H1 (cell line): Measurements from ENCODE around the gene FAM131C. TPM values are rescaled to one million over a fixed set of nuclear protein-coding genes. Genes with fewer than 3 reads are reported as not detected.

Experiments used
- CTCF ChIA-PET: fragments of 300-600 bp; sonication (Branson Sonifier 250); formaldehyde crosslinking; loops from one replicate; lab custom pipeline; 2021; ENCODE audit not compliant: partially characterized antibody; lab: Charles Lee
- POLR2A ChIA-PET: fragments of 300-600 bp; sonication (Branson Sonifier 250); formaldehyde crosslinking; loops from one replicate; lab custom pipeline; 2021; ENCODE audit warnings: inconsistent platforms; ENCODE audit not compliant: partially characterized antibody; lab: Charles Lee
- DNase-seq, 2 experiments: peaks; one replicate each; pipeline versions ENCODE4 v3.0.0 to v3.0.0-alpha.2; 2010 to 2022; ENCODE audit warnings: low spot score in 2 of 2, low read depth in 1 of 2, mixed read lengths in 1 of 2
- FAIRE-seq: peaks from 2 replicates; lab custom pipeline; 2011; peaks lifted over from hg19 to GRCh38; lab: Jason Lieb, UNC
- H2AFZ ChIP-seq: 2 replicates; pipeline ENCODE4 v1.8.1; 2012; ENCODE audit warnings: low read length, inconsistent platforms
- H2AK5ac ChIP-seq: 2 replicates; pipeline ENCODE4 v1.6.1; 2013; ENCODE audit warnings: low read depth, low read length
- H2BK120ac ChIP-seq: replicated peaks from 2 replicates; pipeline ENCODE3; 2013; ENCODE audit warnings: low read depth, low read length, inconsistent platforms
- H2BK12ac ChIP-seq: 2 replicates; pipeline ENCODE4 v1.6.1; 2013; ENCODE audit warnings: low read depth, low read length
- H2BK15ac ChIP-seq: 2 replicates; pipeline ENCODE4 v1.6.1; 2013; ENCODE audit warnings: low read length
- H2BK20ac ChIP-seq: 2 replicates; pipeline ENCODE4 v1.6.1; 2013; ENCODE audit warnings: low read length
- H2BK5ac ChIP-seq: 2 replicates; pipeline ENCODE4 v1.6.1; 2013; ENCODE audit warnings: low read depth, low read length
- H3K14ac ChIP-seq: 2 replicates; pipeline ENCODE4 v1.6.1; 2013; ENCODE audit warnings: inconsistent platforms; ENCODE audit not compliant: insufficient read length
- H3K18ac ChIP-seq: 2 replicates; pipeline ENCODE4 v1.6.1; 2013; ENCODE audit warnings: low read length; ENCODE audit errors: extremely low read depth
- H3K23ac ChIP-seq: 2 replicates; pipeline ENCODE4 v1.6.1; 2013; ENCODE audit warnings: inconsistent platforms; ENCODE audit not compliant: insufficient read length
- H3K23me2 ChIP-seq: 2 replicates; pipeline ENCODE4 v1.6.1; 2013; ENCODE audit warnings: low read depth, low read length
- H3K27ac ChIP-seq: 2 replicates; pipeline ENCODE4 v1.6.1; 2011; ENCODE audit warnings: low read depth, low read length, inconsistent platforms
- H3K27me3 ChIP-seq, 4 experiments: replicated peaks in 1 of 4; 1 replicate in 1 of 4; 2 replicates in 3 of 4; pipeline versions ENCODE4 v1.6.1 to v1.8.1; 2011 to 2013; ENCODE audit warnings: low read length in 3 of 4, mild to moderate bottlenecking in 3 of 4, inconsistent platforms in 2 of 4, mixed read lengths in 2 of 4, moderate library complexity in 1 of 4; ENCODE audit not compliant: control insufficient read depth in 3 of 4, insufficient read depth in 3 of 4; ENCODE audit errors: extremely low read depth in 1 of 4
- H3K36me3 ChIP-seq, 4 experiments: 2 replicates each; pipeline versions ENCODE4 v1.6.1 to v1.8.1; 2011 to 2013; ENCODE audit warnings: mild to moderate bottlenecking in 4 of 4, low read length in 3 of 4, moderate library complexity in 2 of 4, control low read depth in 1 of 4, inconsistent platforms in 1 of 4; ENCODE audit not compliant: insufficient read depth in 4 of 4, control insufficient read depth in 2 of 4
- H3K4ac ChIP-seq: replicated peaks from 2 replicates; pipeline ENCODE3; 2013; ENCODE audit warnings: low read length, low read depth, mixed read lengths, inconsistent platforms; ENCODE audit not compliant: insufficient read length
- H3K4me1 ChIP-seq, 4 experiments: replicated peaks in 1 of 4; 1 replicate in 1 of 4; 2 replicates in 3 of 4; pipeline versions ENCODE4 v1.6.1 to v1.8.1; 2011 to 2013; ENCODE audit warnings: low read length in 3 of 4, inconsistent platforms in 2 of 4, mixed read lengths in 1 of 4; ENCODE audit not compliant: insufficient read depth in 4 of 4, control insufficient read depth in 3 of 4
- H3K4me2 ChIP-seq, 2 experiments: 2 replicates each; pipeline versions ENCODE4 v1.6.1 to v1.8.1; 2011 to 2013; ENCODE audit warnings: low read depth in 2 of 2, low read length in 2 of 2, control low read depth in 1 of 2, inconsistent platforms in 1 of 2, mild to moderate bottlenecking in 1 of 2; ENCODE audit not compliant: insufficient read depth in 1 of 2
- H3K4me3 ChIP-seq, 4 experiments: fragments of 200-600, 300-600 bp in 1 of 4; sonication (generic), shearing (Covaris generic), sonication (Bioruptor Twin) in 1 of 4; 2 replicates each; pipeline versions ENCODE4 v1.5.1 to v1.8.1; 2011 to 2016; ENCODE audit warnings: low read length in 4 of 4, low read depth in 3 of 4, control low read depth in 2 of 4, inconsistent platforms in 2 of 4, mild to moderate bottlenecking in 2 of 4, mixed read lengths in 1 of 4, moderate library complexity in 1 of 4; ENCODE audit not compliant: insufficient read depth in 2 of 4; ENCODE audit errors: extremely low read depth in 1 of 4
- H3K56ac ChIP-seq: replicated peaks from 2 replicates; pipeline ENCODE3; 2013; ENCODE audit warnings: low read depth, mild to moderate bottlenecking, mixed read lengths, low read length, inconsistent platforms; ENCODE audit not compliant: insufficient read length
- H3K79me1 ChIP-seq: 2 replicates; pipeline ENCODE4 v1.6.1; 2013; ENCODE audit warnings: low read depth, low read length, control low read depth
- H3K79me2 ChIP-seq, 2 experiments: 2 replicates each; pipeline versions ENCODE4 v1.6.1 to v1.8.1; 2012 to 2013; ENCODE audit warnings: low read length in 2 of 2, mild to moderate bottlenecking in 2 of 2, inconsistent platforms in 1 of 2; ENCODE audit not compliant: insufficient read depth in 2 of 2, control insufficient read depth in 1 of 2
- H3K9ac ChIP-seq, 4 experiments: replicated peaks in 1 of 4; 1 replicate in 1 of 4; 2 replicates in 3 of 4; pipeline versions ENCODE4 v1.6.1 to v1.8.1; 2011 to 2013; ENCODE audit warnings: low read depth in 3 of 4, low read length in 3 of 4, control low read depth in 2 of 4, mild to moderate bottlenecking in 2 of 4, moderate library complexity in 2 of 4, inconsistent platforms in 1 of 4; ENCODE audit errors: extremely low read depth in 1 of 4
- H3K9me3 ChIP-seq, 2 experiments: 2 replicates each; pipeline versions ENCODE4 v1.6.1 to v1.8.1; 2012 to 2013; ENCODE audit warnings: mild to moderate bottlenecking in 2 of 2, moderate library complexity in 2 of 2, control low read depth in 1 of 2, inconsistent platforms in 1 of 2, low read depth in 1 of 2, low read length in 1 of 2, mixed read lengths in 1 of 2; ENCODE audit not compliant: insufficient read depth in 2 of 2
- H4K20me1 ChIP-seq, 2 experiments: replicated peaks in 1 of 2; 2 replicates each; pipeline versions ENCODE3 to v1.8.1; 2011 to 2013; ENCODE audit warnings: inconsistent platforms in 2 of 2, low read length in 2 of 2, mild to moderate bottlenecking in 1 of 2; ENCODE audit not compliant: insufficient read depth in 2 of 2, control insufficient read depth in 1 of 2
- H4K5ac ChIP-seq: 2 replicates; pipeline ENCODE4 v1.6.1; 2013; ENCODE audit warnings: low read length, low read depth, mixed read lengths, inconsistent platforms; ENCODE audit not compliant: insufficient read length
- H4K8ac ChIP-seq: 2 replicates; pipeline ENCODE4 v1.8.0; 2013; ENCODE audit warnings: mild to moderate bottlenecking, moderate library complexity, low read length, inconsistent platforms; ENCODE audit not compliant: insufficient read depth; ENCODE audit errors: extremely low read depth
- H4K91ac ChIP-seq: replicated peaks from 2 replicates; pipeline ENCODE3; 2013; ENCODE audit warnings: low read length, mixed read lengths, inconsistent platforms; ENCODE audit not compliant: insufficient read length
- CTCF ChIP-seq, 3 experiments: IDR thresholded peaks; 1 replicate in 2 of 3; 2 replicates in 1 of 3; pipeline versions ENCODE4 v1.5.1 to v1.6.1; 2011; ENCODE audit warnings: low read length in 3 of 3, mild to moderate bottlenecking in 3 of 3, inconsistent platforms in 2 of 3, low read depth in 1 of 3, moderate library complexity in 1 of 3; ENCODE audit not compliant: insufficient read depth in 1 of 3; ENCODE audit errors: control extremely low read depth in 1 of 3
- EGR1 ChIP-seq: IDR thresholded peaks from 2 replicates; pipeline ENCODE4 v1.6.1; 2011; ENCODE audit warnings: low read depth, low read length, borderline replicate concordance
- EZH2 ChIP-seq: fragments of 200-600 bp; sonication (generic); IDR thresholded peaks from 2 replicates; pipeline ENCODE4 v1.7.1; 2012; ENCODE audit warnings: low read depth, mild to moderate bottlenecking, moderate library complexity, low read length, inconsistent platforms; ENCODE audit not compliant: severe bottlenecking
- GABPA ChIP-seq: IDR thresholded peaks from 2 replicates; pipeline ENCODE4 v1.6.1; 2011; ENCODE audit warnings: mild to moderate bottlenecking, low read length, moderate library complexity, borderline replicate concordance; ENCODE audit not compliant: insufficient read depth
- GTF2F1 ChIP-seq: IDR thresholded peaks from 2 replicates; pipeline ENCODE4 v1.6.1; 2012; ENCODE audit warnings: low read depth, low read length, improper control_type of control experiment, borderline replicate concordance
- HDAC2 ChIP-seq, 2 experiments: fragments of 300-600 bp in 1 of 2; sonication (generic) in 1 of 2; IDR thresholded peaks; 2 replicates each; pipeline ENCODE4 v1.6.1; 2011 to 2012; ENCODE audit warnings: low read depth in 2 of 2, low read length in 2 of 2, mild to moderate bottlenecking in 2 of 2, moderate library complexity in 2 of 2, borderline replicate concordance in 1 of 2, inconsistent platforms in 1 of 2
- JUND ChIP-seq: IDR thresholded peaks from 2 replicates; pipeline ENCODE4 v1.6.1; 2011; ENCODE audit warnings: mild to moderate bottlenecking, improper control_type of control experiment, low read length
- NANOG ChIP-seq: IDR thresholded peaks from 2 replicates; pipeline ENCODE4 v1.6.1; 2011; ENCODE audit warnings: low read length, low read depth, mild to moderate bottlenecking, inconsistent platforms; ENCODE audit not compliant: insufficient read depth, poor library complexity, severe bottlenecking
- SP1 ChIP-seq: IDR thresholded peaks from 2 replicates; pipeline ENCODE4 v1.6.1; 2011; ENCODE audit warnings: low read depth, low read length
- TEAD4 ChIP-seq: IDR thresholded peaks from 2 replicates; pipeline ENCODE4 v1.6.1; 2012; ENCODE audit warnings: low read depth, low read length, inconsistent platforms, mixed read lengths
- WGBS, 2 experiments: shearing (Covaris generic) in 1 of 2; methylation state at CpG; one replicate each; pipeline versions ENCODE4 v1.1.6 to v1.1.7; 2013 to 2015; ENCODE audit warnings: low lambda C conversion rate in 2 of 2, mixed read lengths in 2 of 2, inconsistent platforms in 1 of 2, low coverage in 1 of 2, missing lambda C conversion rate in 1 of 2; ENCODE audit not compliant: insufficient replicate concordance in 2 of 2, insufficient coverage in 1 of 2, insufficient read length in 1 of 2; ENCODE audit errors: extremely low coverage in 1 of 2, missing lambda C conversion rate in 1 of 2; 5-methylcytosine and 5-hydroxymethylcytosine counted together
- polyA plus RNA-seq, 7 experiments: library from polyadenylated mRNA; depleted of rRNA in 3 of 7; stranded (reverse) in 5 of 7; unstranded in 2 of 7; fragments of >200 nt in 5 of 7; fragments of 200-250 nt in 2 of 7; gene quantifications; 1 replicate in 5 of 7; 2 replicates in 1 of 7; 4 replicates in 1 of 7; pipeline versions ENCODE4 v1.2.1 to v1.2.3, GENCODE V29; 2011 to 2013; ENCODE audit warnings: missing spikeins in 2 of 7, mixed read lengths in 2 of 7
- total RNA-seq: library from RNA; stranded (reverse); fragmentation: NEBNext Ultra II Directional; extraction: Animal tissue kit (Norgen Biotek cat#: 25700); gene quantifications from 2 replicates; pipeline ENCODE4 v1.2.1, GENCODE V29; 2021

The FAM131C gene
- total and polyA plus RNA-seq, 2 of the 8 experiments (the other 6 are each of a cell fraction or from before 2014, with no cell fraction given), result 0.73 to 0.78 TPM

- no peak overlapping the region for H3K9ac ChIP-seq
- no peak overlapping the region for H3K4ac ChIP-seq
- H3K18ac ChIP-seq, result no peak overlapping the region
- FAIRE-seq (no peak), DNase-seq (no peak)
- WGBS, 2 experiments, result 76% methylated on average over 4 of the region's 4 CpGs; no CpG with 5 or more reads in 1 of the 2 experiments
- no peak overlapping the region for H3K4me3 ChIP-seq
- no peak overlapping the region for H3K27ac ChIP-seq
- no peaks in the 10 kb centered on the region; the same call in 1 of the 2 replicates for H3K79me1 ChIP-seq
- H2BK20ac ChIP-seq, result no peak overlapping the region
- H2AFZ ChIP-seq, result no peak overlapping the region
- H3K36me3 ChIP-seq, result peaks cover 4 to 20% (median 5%) of the 10 kb centered on the region in 4 experiments; a peak in 6 of 8 replicates
- H3K9me3 ChIP-seq, result no peaks in the 10 kb centered on the region
- H3K4me1 ChIP-seq, result peaks cover 10 to 29% (median 18%) of the 10 kb centered on the region in 4 experiments
- no peak overlapping the region for H4K8ac ChIP-seq
- no peak overlapping the region for H2BK12ac ChIP-seq
- no peak overlapping the region for H3K23ac ChIP-seq
- H3K79me2 ChIP-seq, result no peaks in the 10 kb centered on the region
- H3K4me2 ChIP-seq, result no peak overlapping the region
- no peak overlapping the region for H3K14ac ChIP-seq
- peaks cover 0 to 5% of the 10 kb centered on the region in 2 experiments for H4K20me1 ChIP-seq
- H2BK5ac ChIP-seq, result no peak overlapping the region
- no peak overlapping the region for H2AK5ac ChIP-seq
- CTCF ChIA-PET, result interaction anchor here (0.7 to 31.3 kb wide), 11 partner anchors 9 to 122 kb away, joined by 3 to 522 read pairs (median 4); partner anchors contain the start of gene FAM131C
- no peaks in the 10 kb centered on the region for H3K23me2 ChIP-seq
- no peak overlapping the region for H2BK15ac ChIP-seq
- no peak overlapping the region for H2BK120ac ChIP-seq
- no peaks in the 10 kb centered on the region for H3K27me3 ChIP-seq
- POLR2A ChIA-PET, result interaction anchor here (0.7 to 7.3 kb wide), 13 partner anchors 9 to 56 kb away, joined by 3 to 51 read pairs (median 4); partner anchors contain the start of gene EPHA2
- no peak overlapping the region for H3K56ac ChIP-seq
- no peak overlapping the region for H4K91ac ChIP-seq
- H4K5ac ChIP-seq, result no peak overlapping the region
- TF ChIP-seq CTCF (IDR thresholded peaks at IDR 0.05; ENCODE audit: control extremely low read depth in 1 of 3, insufficient read depth in 1 of 3, low read depth in 1 of 3, low read length in 3 of 3) (no peak), GABPA (no peak), HDAC2 (IDR thresholded peaks at IDR 0.05; ENCODE audit: borderline replicate concordance in 1 of 2, low read depth in 2 of 2, low read length in 2 of 2) (no peak), NANOG (no peak), JUND (no peak), TEAD4 (no peak), EGR1 (no peak), SP1 (no peak), EZH2 (no peak), GTF2F1 (no peak)
These were observed 47.5 kb upstream of the FAM131C start for GRCh38 chr1:16120940-16121410.
